Measurements from ENCODE around the gene GRIP2. TPM values are rescaled to one million over a fixed set of nuclear protein-coding genes. Genes with fewer than 3 reads are reported as not detected.

Gene GRIP2
- total RNA-seq, 1 experiment from 2014 or later, result not detected

- Mint-ChIP-seq H3K27me3 (ENCODE audit: insufficient read depth, unreplicated experiment) (peaks cover 32% of the 10 kb centered on the region), H3K4me1 (ENCODE audit: insufficient read depth, unreplicated experiment) (no peaks in the 10 kb centered on the region), H3K9me3 (ENCODE audit: unreplicated experiment) (no peaks in the 10 kb centered on the region), H3K27ac (ENCODE audit: low read depth, unreplicated experiment) (no peak overlapping the region), H3K36me3 (ENCODE audit: insufficient read depth, unreplicated experiment) (no peaks in the 10 kb centered on the region), H3K4me3 (ENCODE audit: unreplicated experiment) (no peak overlapping the region)
- DNase-seq (ENCODE audit: unreplicated experiment), result no peak
- POLR2A ChIA-PET, result interaction anchor here (0.6 kb wide), 1 partner anchor 285 kb away, joined by 4 read pairs; no protein-coding TSS in a partner anchor
- BruUV-seq (replicated peaks), result no TSS peak
- TF ChIP-seq CTCF (IDR thresholded peaks at IDR 0.05; ENCODE audit: unreplicated experiment), result no peak
- intact Hi-C loops (cut with micrococcal nuclease), result no loop called here
- CTCF ChIA-PET, result interaction anchor here (0.5 to 2.0 kb wide), 8 partner anchors 17 to 1511 kb away, joined by 3 to 9 read pairs (median 4); no protein-coding TSS in a partner anchor
These were observed 14.2 kb downstream of the GRIP2 start for GRCh38 chr3:14525685-14526631.

GRCh38 chr3:14524920-14525660 is 15.1 kb downstream of the GRIP2 start:
- DNase-seq (ENCODE audit: unreplicated experiment), result no peak
- POLR2A ChIA-PET, result no interaction called here
- H3K9me3 Mint-ChIP-seq (ENCODE audit: unreplicated experiment), result no peaks in the 10 kb centered on the region
- CTCF ChIA-PET, result interaction anchor here (0.6 to 1.1 kb wide), 3 partner anchors 36 to 868 kb away, joined by 3 to 4 read pairs (median 4); no protein-coding TSS in a partner anchor
- H3K4me1 Mint-ChIP-seq (ENCODE audit: insufficient read depth, unreplicated experiment), result no peaks in the 10 kb centered on the region
- H3K4me3 Mint-ChIP-seq (ENCODE audit: unreplicated experiment), result no peak overlapping the region
- H3K27ac Mint-ChIP-seq (ENCODE audit: low read depth, unreplicated experiment), result no peak overlapping the region
- no TSS peak for BruUV-seq (replicated peaks)
- H3K36me3 Mint-ChIP-seq (ENCODE audit: insufficient read depth, unreplicated experiment), result no peaks in the 10 kb centered on the region
- intact Hi-C loops (cut with micrococcal nuclease), result no loop called here
- no peak for TF ChIP-seq CTCF (IDR thresholded peaks at IDR 0.05; ENCODE audit: unreplicated experiment)
- peaks cover 37% of the 10 kb centered on the region for H3K27me3 Mint-ChIP-seq (ENCODE audit: insufficient read depth, unreplicated experiment)

GRCh38 chr3:14524311-14524711 is 15.8 kb downstream of the GRIP2 start:
- CTCF ChIA-PET, result no interaction called here
- intact Hi-C loops (cut with micrococcal nuclease), result no loop called here
- H3K27me3 Mint-ChIP-seq (ENCODE audit: insufficient read depth, unreplicated experiment), result peaks cover 37% of the 10 kb centered on the region
- H3K9me3 Mint-ChIP-seq (ENCODE audit: unreplicated experiment), result no peaks in the 10 kb centered on the region
- no peak for DNase-seq (ENCODE audit: unreplicated experiment)
- H3K4me3 Mint-ChIP-seq (ENCODE audit: unreplicated experiment), result no peak overlapping the region
- POLR2A ChIA-PET, result no interaction called here
- TF ChIP-seq CTCF (IDR thresholded peaks at IDR 0.05; ENCODE audit: unreplicated experiment), result no peak
- BruUV-seq (replicated peaks), result no TSS peak
- H3K4me1 Mint-ChIP-seq (ENCODE audit: insufficient read depth, unreplicated experiment), result no peaks in the 10 kb centered on the region
- H3K27ac Mint-ChIP-seq (ENCODE audit: low read depth, unreplicated experiment), result no peak overlapping the region
- no peaks in the 10 kb centered on the region for H3K36me3 Mint-ChIP-seq (ENCODE audit: insufficient read depth, unreplicated experiment)

GRCh38 chr3:14523792-14524191 is 16.4 kb downstream of the GRIP2 start:
- ChIA-PET CTCF (no interaction called here), POLR2A (interaction anchor here (0.6 kb wide), 1 partner anchor 156 kb away, joined by 3 read pairs; no protein-coding TSS in a partner anchor)
- H3K4me1 Mint-ChIP-seq (ENCODE audit: insufficient read depth, unreplicated experiment), result no peaks in the 10 kb centered on the region
- H3K36me3 Mint-ChIP-seq (ENCODE audit: insufficient read depth, unreplicated experiment), result no peaks in the 10 kb centered on the region
- H3K27me3 Mint-ChIP-seq (ENCODE audit: insufficient read depth, unreplicated experiment), result peaks cover 39% of the 10 kb centered on the region
- H3K9me3 Mint-ChIP-seq (ENCODE audit: unreplicated experiment), result no peaks in the 10 kb centered on the region
- intact Hi-C loops (cut with micrococcal nuclease), result no loop called here
- peak; percentile 42 for DNase-seq (ENCODE audit: unreplicated experiment)
- H3K4me3 Mint-ChIP-seq (ENCODE audit: unreplicated experiment), result no peak overlapping the region
- no peak for TF ChIP-seq CTCF (IDR thresholded peaks at IDR 0.05; ENCODE audit: unreplicated experiment)
- H3K27ac Mint-ChIP-seq (ENCODE audit: low read depth, unreplicated experiment), result no peak overlapping the region
- no TSS peak for BruUV-seq (replicated peaks)

All from MCF 10A (cell line).